Chondrocyte (in vitro differentiated cells): ENCODE measurements around the gene PASK. TPM values are rescaled to one million over a fixed set of nuclear protein-coding genes. Genes with fewer than 3 reads are reported as not detected.
"Not testable (repeated sequence)": the region's sequence is repeated elsewhere in the genome, so short reads cannot be mapped to it uniquely, and the experiment has no call there.

Source experiments
- DNase-seq: peaks from one replicate; pipeline ENCODE4 v3.0.0; 2021; ENCODE audit warnings: mixed read lengths, low spot score
- H3K27ac Mint-ChIP-seq: one replicate; pipeline ENCODE4 v1.8.0; 2021; ENCODE audit warnings: mild to moderate bottlenecking, moderate library complexity, mixed read lengths; ENCODE audit not compliant: unreplicated experiment
- H3K27me3 Mint-ChIP-seq: 2 replicates; pipeline ENCODE4 v1.8.0; 2021; ENCODE audit warnings: low read depth, mixed read lengths
- H3K36me3 Mint-ChIP-seq: 2 replicates; pipeline ENCODE4 v1.8.0; 2021; ENCODE audit warnings: low read depth, mixed read lengths
- H3K4me1 Mint-ChIP-seq: 2 replicates; pipeline ENCODE4 v1.8.0; 2021; ENCODE audit warnings: low read depth, mild to moderate bottlenecking, mixed read lengths
- H3K4me3 Mint-ChIP-seq: one replicate; pipeline ENCODE4 v1.8.0; 2021; ENCODE audit warnings: mild to moderate bottlenecking, moderate library complexity, mixed read lengths; ENCODE audit not compliant: unreplicated experiment
- H3K9me3 Mint-ChIP-seq: 2 replicates; pipeline ENCODE4 v1.8.0; 2021; ENCODE audit warnings: low read depth, mixed read lengths
- CTCF ChIP-seq: fragments of 200-600 bp; sonication (generic); IDR thresholded peaks from 2 replicates; pipeline ENCODE4 v1.5.0; 2021; ENCODE audit warnings: antibody characterized with exemption, mild to moderate bottlenecking, moderate library complexity
- total RNA-seq: library from RNA; stranded (reverse); gene quantifications from 3 replicates; pipeline ENCODE4 v1.2.1, GENCODE V29; 2021

Gene PASK
- total RNA-seq, 1 donor from 2014 or later = 4.5 TPM

DNA sequence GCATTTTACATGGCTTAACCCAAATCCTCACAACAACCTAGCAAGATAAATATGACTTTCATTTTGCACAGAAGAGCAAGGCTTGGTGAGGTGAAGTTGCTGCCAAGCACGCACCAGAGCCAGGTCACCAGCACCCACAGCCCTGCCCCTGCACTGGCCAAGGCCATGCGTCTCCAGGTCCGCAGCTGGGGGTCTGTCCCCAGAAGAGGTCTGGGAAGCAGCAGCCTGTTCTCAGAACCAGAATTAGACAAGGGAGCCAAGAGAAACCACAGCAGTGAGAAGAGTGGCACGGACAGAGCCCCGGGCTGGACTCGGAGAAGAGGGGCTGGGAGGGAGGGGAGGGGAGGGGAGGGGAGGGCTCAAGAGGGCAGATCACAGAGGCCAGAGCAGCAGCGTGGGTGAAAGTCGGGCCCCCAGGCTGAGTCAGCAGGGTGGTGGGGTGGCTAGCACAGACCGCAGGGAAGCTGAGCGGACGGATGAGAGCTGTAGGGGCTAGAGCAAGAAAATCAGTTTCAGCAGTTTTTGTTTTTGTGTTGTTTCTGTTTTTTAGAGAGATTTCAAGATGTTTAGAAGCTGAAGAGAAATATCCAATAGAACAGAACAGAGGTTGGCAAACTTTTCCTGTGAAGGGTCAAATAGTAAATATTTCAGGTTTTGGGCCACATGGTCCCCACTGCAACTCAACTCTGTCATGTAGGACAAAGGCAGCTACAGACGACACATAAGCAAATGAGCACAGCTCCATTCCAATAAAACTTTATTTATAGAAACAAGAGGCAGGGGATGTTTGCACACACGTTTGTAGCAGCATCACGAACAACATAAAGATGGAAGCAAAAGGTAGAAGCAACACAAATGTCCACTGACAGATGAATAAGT lies 39.8 kb downstream of the PASK start:
- H3K4me3 Mint-ChIP-seq = no peak overlapping the region

DNA sequence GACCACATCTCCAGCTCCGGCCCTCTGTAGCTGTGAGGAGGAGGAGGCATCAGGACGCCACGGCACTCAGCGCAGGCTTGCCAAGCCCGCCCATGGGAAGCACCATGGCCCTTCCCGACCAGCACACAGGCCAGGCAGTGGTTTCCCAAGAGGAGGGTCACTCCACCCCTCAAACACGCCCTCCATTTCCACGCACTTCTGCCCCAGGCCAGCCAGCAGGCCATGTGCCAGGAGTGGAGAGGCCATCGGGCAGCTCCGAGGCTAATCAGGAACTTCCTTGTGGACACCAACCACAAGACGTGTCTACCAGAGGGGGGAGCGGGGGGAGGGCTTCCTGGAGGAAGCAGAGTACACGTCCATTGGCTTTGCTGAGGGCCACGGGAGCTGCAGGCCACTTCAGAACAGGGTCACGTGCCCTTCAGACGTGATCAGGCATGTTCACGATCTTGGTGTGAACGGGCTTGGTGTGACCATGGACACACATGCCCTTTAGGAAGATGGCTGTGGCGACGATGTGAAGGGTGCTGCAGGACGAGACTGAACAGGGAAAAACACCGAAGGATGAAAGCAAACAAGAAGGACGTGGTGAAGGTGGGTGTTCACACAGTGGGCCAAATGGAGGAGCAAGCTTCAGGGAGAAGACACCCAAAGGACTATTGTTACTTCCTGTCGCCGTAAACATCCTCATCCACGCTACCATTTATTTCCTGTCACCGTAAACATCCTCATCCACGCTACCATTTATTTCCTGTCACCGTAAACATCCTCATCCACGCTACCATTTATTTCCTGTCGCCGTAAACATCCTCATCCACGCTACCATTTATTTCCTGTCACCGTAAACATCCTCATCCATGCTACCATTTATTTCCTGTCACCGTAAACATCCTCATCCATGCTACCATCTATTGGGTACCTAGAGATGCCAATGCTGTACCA lies 40.7 kb downstream of the PASK start:
- no peak overlapping the region for H3K4me3 Mint-ChIP-seq
- H3K27ac Mint-ChIP-seq = no peak overlapping the region

More for the DNA sequence above, 39.8 kb downstream of the PASK start:
- Mint-ChIP-seq H3K36me3 (no peaks in the 10 kb centered on the region), H3K27me3 (no peaks in the 10 kb centered on the region), H3K27ac (no peak overlapping the region), H3K4me1 (no peaks in the 10 kb centered on the region), H3K9me3 (no peaks in the 10 kb centered on the region)
- TF ChIP-seq CTCF = no peak
- no peak for DNase-seq

GRCh38 chr2:241107031-241107783 lies 42.1 kb downstream of the PASK start:
- H3K27me3 Mint-ChIP-seq = no peaks in the 10 kb centered on the region
- DNase-seq = no peak
- no peaks in the 10 kb centered on the region for H3K9me3 Mint-ChIP-seq
- TF ChIP-seq CTCF = no peak
- H3K27ac Mint-ChIP-seq = no peak overlapping the region
- no peaks in the 10 kb centered on the region for H3K36me3 Mint-ChIP-seq
- H3K4me3 Mint-ChIP-seq = no peak overlapping the region
- peaks cover 8% of the 10 kb centered on the region for H3K4me1 Mint-ChIP-seq

More for the DNA sequence above, 40.7 kb downstream of the PASK start:
- DNase-seq = no peak
- no peak for TF ChIP-seq CTCF
- Mint-ChIP-seq H3K9me3 (no peaks in the 10 kb centered on the region), H3K4me1 (no peaks in the 10 kb centered on the region), H3K36me3 (no peaks in the 10 kb centered on the region), H3K27me3 (no peaks in the 10 kb centered on the region)

GRCh38 chr2:241105641-241106040 lies 43.6 kb downstream of the PASK start:
- Mint-ChIP-seq H3K4me1 (peaks cover 18% of the 10 kb centered on the region), H3K27me3 (no peaks in the 10 kb centered on the region)

DNA sequence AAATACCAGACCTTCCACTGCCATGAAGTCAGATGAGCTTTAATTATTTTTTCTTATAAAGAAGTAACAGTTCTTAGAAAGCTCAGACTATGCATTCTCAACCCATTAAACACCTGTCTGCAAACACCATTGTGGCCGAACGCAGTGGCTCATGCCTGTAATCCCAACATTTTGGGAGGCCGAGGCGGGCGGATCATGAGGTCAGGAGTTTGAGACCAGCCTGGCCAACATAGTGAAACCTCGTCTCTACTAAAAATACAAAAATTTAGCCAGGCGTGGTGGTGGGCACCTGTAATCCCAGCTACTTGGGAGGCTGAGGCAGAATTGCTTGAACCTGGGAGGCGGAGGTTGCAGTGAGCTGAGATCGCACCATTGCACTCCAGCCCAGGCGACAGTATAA lies 44.7 kb downstream of the PASK start:
- H3K27me3 Mint-ChIP-seq, H3K9me3 Mint-ChIP-seq, H3K36me3 Mint-ChIP-seq, H3K27ac Mint-ChIP-seq, H3K4me3 Mint-ChIP-seq, DNase-seq: not testable (repeated sequence)
- peaks cover 20% of the 10 kb centered on the region for H3K4me1 Mint-ChIP-seq

More at GRCh38 chr2:241105641-241106040, 43.6 kb downstream of the PASK start:
- Mint-ChIP-seq H3K9me3 (no peaks in the 10 kb centered on the region), H3K36me3 (no peaks in the 10 kb centered on the region), H3K4me3 (no peak overlapping the region), H3K27ac (no peak overlapping the region)
- no peak for DNase-seq
- no peak for TF ChIP-seq CTCF
